Ammon's horn (tissue), 1 donor: ENCODE measurements around the gene PDS5A.
"Not testable (repeated sequence)": the region's sequence is repeated elsewhere in the genome, so short reads cannot be mapped to it uniquely, and the experiment has no call there.

Experiments used
- DNase-seq: peaks from one replicate; pipeline ENCODE4 v3.0.0-alpha.2; 2016; ENCODE audit warnings: low spot score

The PDS5A gene

GRCh38 chr4:39977489-39978377 lies at the start of gene PDS5A:
Gene PDS5A, minus strand, starts transcription at chr4:39977911. Its CDS starts 1,334 bp downstream, at chr4:39976577.
- peak; percentile 95 for DNase-seq

GRCh38 chr4:40024049-40024448 lies 46.3 kb upstream of the PDS5A start:
- DNase-seq = not testable (repeated sequence)

GRCh38 chr4:40021116-40021515 lies 43.4 kb upstream of the PDS5A start:
- DNase-seq = not testable (repeated sequence)

GRCh38 chr4:40020221-40020620 lies 42.5 kb upstream of the PDS5A start:
- DNase-seq = no peak

GRCh38 chr4:40016007-40016406 lies 38.3 kb upstream of the PDS5A start:
- no peak for DNase-seq

- peak; percentile 65 for DNase-seq
These were observed 26.3 kb upstream of the PDS5A start for GRCh38 chr4:40003986-40004385.

- no peak for DNase-seq
These were observed 23.0 kb upstream of the PDS5A start for GRCh38 chr4:40000711-40001110.

- no peak for DNase-seq
These were observed 21.1 kb upstream of the PDS5A start for GRCh38 chr4:39998659-39999345.

GRCh38 chr4:39996811-39997210 lies 19.1 kb upstream of the PDS5A start:
- DNase-seq = no peak

- peak; percentile 15 for DNase-seq
These were observed 16.7 kb upstream of the PDS5A start for GRCh38 chr4:39994406-39994805.

GRCh38 chr4:39989381-39989780 lies 11.7 kb upstream of the PDS5A start:
- not testable (repeated sequence) for DNase-seq

- DNase-seq = no peak
These were observed 9.8 kb upstream of the PDS5A start for GRCh38 chr4:39987485-39987884.

GRCh38 chr4:39978904-39979303 lies 1.2 kb upstream of the PDS5A start:
- DNase-seq = no peak

GRCh38 chr4:39978378-39978775 lies 666 bp upstream of the PDS5A start:
- no peak for DNase-seq

GRCh38 chr4:39976945-39977488 lies 694 bp downstream of the PDS5A start:
- no peak for DNase-seq

- peak; percentile 88 for DNase-seq
These were observed 1.4 kb downstream of the PDS5A start for GRCh38 chr4:39976141-39976944.

- no peak for DNase-seq
These were observed 2.1 kb downstream of the PDS5A start for GRCh38 chr4:39975488-39976089.

- DNase-seq = not testable (repeated sequence)
These were observed 4.7 kb downstream of the PDS5A start for GRCh38 chr4:39973052-39973451.

- no peak for DNase-seq
These were observed 6.8 kb downstream of the PDS5A start for GRCh38 chr4:39970671-39971640.

- no peak for DNase-seq
These were observed 14.1 kb downstream of the PDS5A start for GRCh38 chr4:39963656-39964055.
